NCI-H526 (cell line): ENCODE measurements around the gene SETD3.

Source experiments
- DNase-seq, 2 experiments: peaks; one replicate each; lab custom pipeline; 2025; lab: John Stamatoyannopoulos, UW

The SETD3 gene

GRCh38 chr14:99394602-99395156 lies 86.0 kb downstream of the SETD3 start:
- peak; percentile 54 to 81 for DNase-seq

GRCh38 chr14:99393059-99393655 lies 87.5 kb downstream of the SETD3 start:
- peak; percentile 11 to 68 for DNase-seq

- DNase-seq = no peak
These were observed 89.0 kb downstream of the SETD3 start for GRCh38 chr14:99391671-99392070.

GRCh38 chr14:99389174-99389826 lies 91.4 kb downstream of the SETD3 start:
- peak; percentile 42 to 61 for DNase-seq

- no peak for DNase-seq
These were observed 92.4 kb downstream of the SETD3 start for GRCh38 chr14:99388286-99388685.

GRCh38 chr14:99387880-99388279 lies 92.8 kb downstream of the SETD3 start:
- DNase-seq = no peak

GRCh38 chr14:99384450-99385417 lies 95.9 kb downstream of the SETD3 start:
- DNase-seq = no peak

GRCh38 chr14:99383472-99384449 lies 96.9 kb downstream of the SETD3 start:
- DNase-seq = no peak

- no peak for DNase-seq
These were observed 97.7 kb downstream of the SETD3 start for GRCh38 chr14:99382781-99383471.

- no peak for DNase-seq
These were observed 98.6 kb downstream of the SETD3 start for GRCh38 chr14:99382071-99382470.

- no peak for DNase-seq
These were observed 99.0 kb downstream of the SETD3 start for GRCh38 chr14:99381688-99382060.

- no peak for DNase-seq
These were observed 99.5 kb downstream of the SETD3 start for GRCh38 chr14:99380991-99381687.

- no peak for DNase-seq
These were observed 100.3 kb downstream of the SETD3 start for GRCh38 chr14:99380402-99380801.

GRCh38 chr14:99378782-99379214 lies 101.9 kb downstream of the SETD3 start:
- no peak for DNase-seq

GRCh38 chr14:99377951-99378350 lies 102.7 kb downstream of the SETD3 start:
- no peak for DNase-seq

- DNase-seq = no peak
These were observed 105.7 kb downstream of the SETD3 start for GRCh38 chr14:99374964-99375363.

- DNase-seq = no peak
These were observed 116.9 kb downstream of the SETD3 start for GRCh38 chr14:99363616-99364290.

- no peak for DNase-seq
These were observed 117.6 kb downstream of the SETD3 start for GRCh38 chr14:99363051-99363450.

- no peak for DNase-seq
These were observed 119.0 kb downstream of the SETD3 start for GRCh38 chr14:99361596-99362215.
